ENCODE measurements around the gene STAB2.

STAB2 gene

DNA sequence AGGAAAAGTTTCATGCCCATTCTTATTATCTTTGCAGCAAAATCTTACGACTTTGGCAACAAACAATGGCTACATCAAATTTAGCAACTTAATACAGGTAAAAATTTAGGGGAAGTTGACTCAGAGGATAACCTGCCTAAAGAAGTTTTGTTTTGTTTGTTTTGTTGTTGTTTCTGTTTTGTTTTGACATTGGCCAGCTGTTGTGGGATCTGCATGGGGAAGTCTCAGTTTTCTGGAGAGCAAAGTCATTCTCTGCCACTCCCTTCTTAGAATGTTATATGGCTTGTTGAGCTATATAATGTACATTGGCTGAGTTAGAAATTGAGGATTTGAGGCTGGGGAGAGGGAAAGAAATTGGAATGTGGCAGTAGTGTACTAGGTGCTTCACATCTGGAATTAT, 144.5 kb downstream of the STAB2 start:
- Histone ChIP-seq H3K4me2 (ENCODE audit: low read depth, low read length) (no peak overlapping the region), H4K20me1 (ENCODE audit: insufficient read depth, low read length) (no peaks in the 10 kb centered on the region), H3K9ac (ENCODE audit: low read length) (no peak overlapping the region), H3K27me3 (replicated peaks; ENCODE audit: insufficient read depth, low read length) (no peaks in the 10 kb centered on the region), H3K27ac (ENCODE audit: low read length) (no peak overlapping the region), H3K79me2 (ENCODE audit: low read length) (no peaks in the 10 kb centered on the region), H3K36me3 (replicated peaks; ENCODE audit: insufficient read depth, low read length) (no peaks in the 10 kb centered on the region), H3K4me1 (ENCODE audit: low read length) (no peaks in the 10 kb centered on the region), H3K9me3 (replicated peaks; ENCODE audit: insufficient read depth, low read length) (no peaks in the 10 kb centered on the region), H3K4me3 (ENCODE audit: low read length) (no peak overlapping the region), H3F3A (ENCODE audit: insufficient read depth, low read length) (no peaks in the 10 kb centered on the region), H3K9me2 (replicated peaks; ENCODE audit: insufficient read depth, low read length) (no peaks in the 10 kb centered on the region), H2AFZ (ENCODE audit: low read length) (no peak overlapping the region)
- TF ChIP-seq EZH2 (optimal IDR thresholded peaks at IDR 0.05; ENCODE audit: low read depth, low read length) (no peak), EZH2phosphoT487 (IDR thresholded peaks at IDR 0.05; ENCODE audit: low read length) (no peak)
- TF ChIP-seq, protein P1, sequence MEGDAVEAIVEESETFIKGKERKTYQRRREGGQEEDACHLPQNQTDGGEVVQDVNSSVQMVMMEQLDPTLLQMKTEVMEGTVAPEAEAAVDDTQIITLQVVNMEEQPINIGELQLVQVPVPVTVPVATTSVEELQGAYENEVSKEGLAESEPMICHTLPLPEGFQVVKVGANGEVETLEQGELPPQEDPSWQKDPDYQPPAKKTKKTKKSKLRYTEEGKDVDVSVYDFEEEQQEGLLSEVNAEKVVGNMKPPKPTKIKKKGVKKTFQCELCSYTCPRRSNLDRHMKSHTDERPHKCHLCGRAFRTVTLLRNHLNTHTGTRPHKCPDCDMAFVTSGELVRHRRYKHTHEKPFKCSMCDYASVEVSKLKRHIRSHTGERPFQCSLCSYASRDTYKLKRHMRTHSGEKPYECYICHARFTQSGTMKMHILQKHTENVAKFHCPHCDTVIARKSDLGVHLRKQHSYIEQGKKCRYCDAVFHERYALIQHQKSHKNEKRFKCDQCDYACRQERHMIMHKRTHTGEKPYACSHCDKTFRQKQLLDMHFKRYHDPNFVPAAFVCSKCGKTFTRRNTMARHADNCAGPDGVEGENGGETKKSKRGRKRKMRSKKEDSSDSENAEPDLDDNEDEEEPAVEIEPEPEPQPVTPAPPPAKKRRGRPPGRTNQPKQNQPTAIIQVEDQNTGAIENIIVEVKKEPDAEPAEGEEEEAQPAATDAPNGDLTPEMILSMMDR (IDR thresholded peaks at IDR 0.05; ENCODE audit: low read length): no peak
- DNase-seq: no peak

DNA sequence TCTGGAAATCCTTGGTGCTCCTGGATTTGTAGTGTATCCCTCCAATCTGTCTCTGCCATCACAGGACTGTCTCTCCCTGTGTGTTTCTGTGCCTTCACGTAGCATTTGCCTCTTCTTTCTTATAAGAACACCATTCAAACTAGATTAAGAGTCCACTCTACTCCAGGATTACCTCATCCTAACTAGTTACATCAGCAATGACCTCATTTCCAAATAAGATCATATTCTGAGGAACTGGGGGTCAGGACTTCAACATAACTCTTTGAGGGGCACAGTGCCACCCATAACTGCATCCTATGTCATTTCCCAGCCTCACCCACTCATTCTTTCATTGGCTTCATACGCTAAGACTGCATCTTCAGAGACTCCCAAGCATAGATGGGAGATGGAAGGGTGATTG, 147.8 kb downstream of the STAB2 start:
- Histone ChIP-seq H3K9ac (ENCODE audit: low read length) (no peak overlapping the region), H3K4me3 (ENCODE audit: low read length) (no peak overlapping the region), H3K9me3 (replicated peaks; ENCODE audit: insufficient read depth, low read length) (no peaks in the 10 kb centered on the region), H4K20me1 (ENCODE audit: insufficient read depth, low read length) (no peaks in the 10 kb centered on the region), H3K4me2 (ENCODE audit: low read depth, low read length) (no peak overlapping the region), H2AFZ (ENCODE audit: low read length) (no peak overlapping the region), H3K9me2 (replicated peaks; ENCODE audit: insufficient read depth, low read length) (no peaks in the 10 kb centered on the region), H3K36me3 (replicated peaks; ENCODE audit: insufficient read depth, low read length) (no peaks in the 10 kb centered on the region), H3F3A (ENCODE audit: insufficient read depth, low read length) (no peaks in the 10 kb centered on the region), H3K27ac (ENCODE audit: low read length) (no peak overlapping the region), H3K4me1 (ENCODE audit: low read length) (no peaks in the 10 kb centered on the region), H3K79me2 (ENCODE audit: low read length) (no peaks in the 10 kb centered on the region), H3K27me3 (replicated peaks; ENCODE audit: insufficient read depth, low read length) (no peaks in the 10 kb centered on the region)
- DNase-seq: no peak
- TF ChIP-seq EZH2 (optimal IDR thresholded peaks at IDR 0.05; ENCODE audit: low read depth, low read length) (no peak), EZH2phosphoT487 (IDR thresholded peaks at IDR 0.05; ENCODE audit: low read length) (no peak)
- TF ChIP-seq, protein P1 (IDR thresholded peaks at IDR 0.05; ENCODE audit: low read length): no peak

DNA sequence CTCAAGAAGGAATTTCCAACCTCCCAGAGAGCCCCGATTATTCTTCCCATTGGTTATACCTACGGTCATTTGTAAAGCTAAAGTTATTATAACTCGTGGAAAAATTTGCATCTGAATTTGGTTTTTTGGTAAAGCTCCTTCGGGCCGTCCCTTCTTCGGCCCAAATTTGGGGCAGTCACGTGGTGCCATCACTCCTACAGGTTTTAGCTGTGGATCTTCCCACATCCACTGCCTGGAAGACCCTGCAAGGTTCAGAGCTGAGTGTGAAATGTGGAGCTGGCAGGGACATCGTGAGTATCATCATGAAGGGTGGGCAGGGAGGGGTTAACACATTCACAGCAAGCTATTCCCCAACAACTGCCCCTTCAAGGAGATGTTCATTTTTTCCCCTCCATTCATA, 148.2 kb downstream of the STAB2 start:
- H3K27me3 ChIP-seq (replicated peaks; ENCODE audit: insufficient read depth, low read length): no peaks in the 10 kb centered on the region
- H3K4me1 ChIP-seq (ENCODE audit: low read length): no peaks in the 10 kb centered on the region
- H3K9me3 ChIP-seq (replicated peaks; ENCODE audit: insufficient read depth, low read length): no peaks in the 10 kb centered on the region
- H3K9me2 ChIP-seq (replicated peaks; ENCODE audit: insufficient read depth, low read length): no peaks in the 10 kb centered on the region
- no peak overlapping the region for H2AFZ ChIP-seq (ENCODE audit: low read length)
- no peak overlapping the region for H3K4me3 ChIP-seq (ENCODE audit: low read length)
- H3K9ac ChIP-seq (ENCODE audit: low read length): no peak overlapping the region
- H3F3A ChIP-seq (ENCODE audit: insufficient read depth, low read length): no peaks in the 10 kb centered on the region
- no peaks in the 10 kb centered on the region for H3K79me2 ChIP-seq (ENCODE audit: low read length)
- H3K36me3 ChIP-seq (replicated peaks; ENCODE audit: insufficient read depth, low read length): no peaks in the 10 kb centered on the region
- no peak overlapping the region for H3K4me2 ChIP-seq (ENCODE audit: low read depth, low read length)
- TF ChIP-seq, protein P1 (IDR thresholded peaks at IDR 0.05; ENCODE audit: low read length): no peak
- no peak for TF ChIP-seq EZH2 (optimal IDR thresholded peaks at IDR 0.05; ENCODE audit: low read depth, low read length)
- TF ChIP-seq EZH2phosphoT487 (IDR thresholded peaks at IDR 0.05; ENCODE audit: low read length): no peak
- no peaks in the 10 kb centered on the region for H4K20me1 ChIP-seq (ENCODE audit: insufficient read depth, low read length)
- H3K27ac ChIP-seq (ENCODE audit: low read length): no peak overlapping the region
- DNase-seq: no peak
